GM12864 (cell line): Measurements from ENCODE around the gene STK32A.

Experiments
- DNase-seq: peaks from one replicate; pipeline ENCODE4 v3.0.0-alpha.2; 2011; ENCODE audit warnings: low read depth
- H3K4me3 ChIP-seq: 2 replicates; pipeline ENCODE4 v1.5.1; 2011; ENCODE audit warnings: mild to moderate bottlenecking, low read depth, low read length, control low read depth
- TF ChIP-seq, protein P1 (sequence below): IDR thresholded peaks from 2 replicates; pipeline ENCODE4 v1.5.1; 2011; ENCODE audit warnings: low read depth, mild to moderate bottlenecking, moderate library complexity, low read length, control low read depth, inconsistent platforms; ENCODE audit errors: missing control alignments

STK32A gene

DNA sequence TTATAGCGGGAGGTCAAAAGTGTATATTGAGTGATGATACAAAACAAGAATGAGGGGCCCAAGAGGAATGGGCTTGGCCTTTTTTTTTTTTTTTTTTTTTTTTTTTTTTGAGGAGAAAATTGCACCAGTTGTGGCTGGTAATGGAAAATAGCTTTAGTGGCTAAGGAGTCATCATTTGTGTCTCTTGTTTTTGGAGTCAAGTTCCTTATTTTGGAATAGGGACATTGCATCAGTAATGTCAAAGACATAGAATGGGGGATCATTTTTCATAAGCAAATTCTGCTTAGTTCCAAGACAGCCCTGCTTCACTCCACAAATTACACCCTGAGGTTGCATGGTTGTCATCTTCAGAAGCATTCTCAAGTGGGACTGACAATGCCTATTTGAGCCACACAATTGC lies 137.4 kb downstream of the STK32A start:
- no peak overlapping the region for H3K4me3 ChIP-seq
- no peak for DNase-seq
- TF ChIP-seq, protein P1, sequence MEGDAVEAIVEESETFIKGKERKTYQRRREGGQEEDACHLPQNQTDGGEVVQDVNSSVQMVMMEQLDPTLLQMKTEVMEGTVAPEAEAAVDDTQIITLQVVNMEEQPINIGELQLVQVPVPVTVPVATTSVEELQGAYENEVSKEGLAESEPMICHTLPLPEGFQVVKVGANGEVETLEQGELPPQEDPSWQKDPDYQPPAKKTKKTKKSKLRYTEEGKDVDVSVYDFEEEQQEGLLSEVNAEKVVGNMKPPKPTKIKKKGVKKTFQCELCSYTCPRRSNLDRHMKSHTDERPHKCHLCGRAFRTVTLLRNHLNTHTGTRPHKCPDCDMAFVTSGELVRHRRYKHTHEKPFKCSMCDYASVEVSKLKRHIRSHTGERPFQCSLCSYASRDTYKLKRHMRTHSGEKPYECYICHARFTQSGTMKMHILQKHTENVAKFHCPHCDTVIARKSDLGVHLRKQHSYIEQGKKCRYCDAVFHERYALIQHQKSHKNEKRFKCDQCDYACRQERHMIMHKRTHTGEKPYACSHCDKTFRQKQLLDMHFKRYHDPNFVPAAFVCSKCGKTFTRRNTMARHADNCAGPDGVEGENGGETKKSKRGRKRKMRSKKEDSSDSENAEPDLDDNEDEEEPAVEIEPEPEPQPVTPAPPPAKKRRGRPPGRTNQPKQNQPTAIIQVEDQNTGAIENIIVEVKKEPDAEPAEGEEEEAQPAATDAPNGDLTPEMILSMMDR: no peak

DNA sequence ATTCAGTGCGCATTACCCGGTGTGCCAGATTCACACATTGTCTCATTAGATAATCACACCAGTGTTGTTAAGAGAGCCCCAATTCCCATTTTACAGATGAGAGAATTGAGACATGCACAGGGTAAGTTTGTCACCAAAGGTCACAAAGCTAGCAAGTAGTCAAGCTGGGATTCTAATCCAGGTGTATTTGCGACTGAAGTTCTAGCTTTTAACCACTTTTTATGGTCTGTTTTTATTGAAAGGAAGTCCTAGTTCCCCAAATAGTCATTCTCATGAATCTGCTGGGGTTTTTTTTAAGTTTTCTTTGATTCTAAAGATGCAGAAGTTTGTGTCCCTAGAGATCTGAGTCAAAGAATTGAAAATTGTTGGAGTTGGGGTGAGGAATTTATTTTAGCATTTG lies 138.5 kb downstream of the STK32A start:
- TF ChIP-seq, protein P1: no peak
- no peak for DNase-seq

DNA sequence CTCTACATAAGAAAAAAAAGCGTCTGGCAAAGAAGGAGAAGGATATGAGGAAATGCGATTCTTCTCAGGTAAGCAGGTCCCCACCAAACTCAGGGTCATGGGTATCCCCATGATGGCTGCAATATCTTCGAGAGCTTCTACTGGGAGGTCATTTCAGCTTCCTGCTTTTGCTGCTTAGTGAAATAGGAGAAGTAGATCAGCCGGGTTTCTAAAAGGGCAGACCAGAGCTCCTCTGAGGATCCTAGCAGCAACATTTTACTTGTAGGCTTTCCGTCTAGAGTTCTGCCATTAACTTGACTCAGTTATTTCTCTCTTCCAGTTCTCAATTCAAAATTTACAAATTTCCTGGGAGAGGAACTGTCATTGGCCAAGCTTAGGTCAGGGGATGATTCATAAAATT lies 140.3 kb downstream of the STK32A start:
- TF ChIP-seq, protein P1: no peak
- DNase-seq: no peak
- no peak overlapping the region for H3K4me3 ChIP-seq

More for the DNA sequence above, 138.5 kb downstream of the STK32A start:
- H3K4me3 ChIP-seq: no peak overlapping the region

DNA sequence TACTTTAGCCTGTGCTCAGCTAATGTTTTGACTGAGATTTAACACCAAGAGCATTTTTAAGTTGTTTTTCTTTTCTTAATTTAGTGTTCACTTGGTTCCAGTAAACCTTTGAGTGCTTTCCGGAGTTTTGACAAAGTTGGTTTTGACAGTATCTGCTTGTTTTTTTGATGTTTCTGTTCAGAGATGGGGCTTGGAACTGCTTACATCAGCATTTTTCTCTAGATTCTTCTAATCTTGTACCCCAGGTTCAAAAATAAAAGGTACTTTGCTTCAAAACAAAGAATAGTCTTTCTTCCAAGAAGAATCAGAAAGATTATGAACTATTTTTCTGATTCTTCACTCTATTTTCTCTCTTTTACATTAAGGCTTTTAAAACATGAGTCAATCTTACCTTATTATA lies 142.9 kb downstream of the STK32A start:
- TF ChIP-seq, protein P1: no peak
- H3K4me3 ChIP-seq: no peak overlapping the region
- no peak for DNase-seq

DNA sequence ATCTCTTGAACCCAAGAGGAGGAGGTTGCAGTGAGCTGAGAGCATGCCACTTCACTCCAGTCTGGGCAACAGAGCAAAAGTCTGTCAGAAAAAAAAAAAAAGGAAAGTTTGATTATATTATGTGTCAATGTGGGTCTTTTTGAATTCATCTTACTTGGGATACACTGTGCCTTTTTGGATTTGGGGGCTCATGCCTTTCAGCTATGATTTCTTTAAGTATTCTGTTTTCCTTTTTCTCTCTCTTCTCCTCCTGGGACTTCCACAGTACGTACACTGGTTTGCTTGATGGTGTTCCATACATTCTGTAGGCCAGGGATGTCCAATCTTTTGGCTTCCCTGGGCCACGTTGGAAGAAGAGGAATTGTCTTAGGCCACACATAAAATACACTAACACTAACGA lies 146.7 kb downstream of the STK32A start:
- DNase-seq: no peak
- no peak overlapping the region for H3K4me3 ChIP-seq
- TF ChIP-seq, protein P1: no peak

- TF ChIP-seq, protein P1: no peak
- DNase-seq: no peak
- H3K4me3 ChIP-seq: no peak overlapping the region
These were observed 147.9 kb downstream of the STK32A start for GRCh38 chr5:147382776-147383175.

GRCh38 chr5:147384346-147385193 lies 149.7 kb downstream of the STK32A start:
- no peak overlapping the region for H3K4me3 ChIP-seq
- no peak for DNase-seq
- TF ChIP-seq, protein P1: no peak
